Measurements from ENCODE around the gene COX5A.
"Not testable (repeated sequence)": the region's sequence is repeated elsewhere in the genome, so short reads cannot be mapped to it uniquely, and the experiment has no call there.

Gene COX5A

DNA sequence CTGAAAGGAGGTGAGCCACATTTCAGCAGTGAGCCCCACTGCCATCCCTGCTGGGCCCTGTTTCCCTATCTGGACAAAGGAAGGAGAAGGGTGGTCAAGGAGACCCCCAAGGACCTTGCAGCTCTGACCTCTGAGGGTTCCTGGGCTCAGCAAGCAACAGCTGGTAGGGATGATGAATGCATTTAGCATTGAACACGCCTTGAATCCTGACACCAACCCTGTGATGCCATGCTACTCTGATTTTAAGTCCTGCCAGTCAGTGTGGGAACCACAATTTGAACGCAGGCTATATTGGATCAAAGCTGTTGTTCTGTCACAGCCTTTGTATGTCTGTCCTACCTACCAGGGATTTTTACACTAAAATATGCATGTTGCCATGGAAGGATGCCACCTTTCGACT is 41.6 kb downstream of the COX5A start:
- DNase-seq, result no peak

DNA sequence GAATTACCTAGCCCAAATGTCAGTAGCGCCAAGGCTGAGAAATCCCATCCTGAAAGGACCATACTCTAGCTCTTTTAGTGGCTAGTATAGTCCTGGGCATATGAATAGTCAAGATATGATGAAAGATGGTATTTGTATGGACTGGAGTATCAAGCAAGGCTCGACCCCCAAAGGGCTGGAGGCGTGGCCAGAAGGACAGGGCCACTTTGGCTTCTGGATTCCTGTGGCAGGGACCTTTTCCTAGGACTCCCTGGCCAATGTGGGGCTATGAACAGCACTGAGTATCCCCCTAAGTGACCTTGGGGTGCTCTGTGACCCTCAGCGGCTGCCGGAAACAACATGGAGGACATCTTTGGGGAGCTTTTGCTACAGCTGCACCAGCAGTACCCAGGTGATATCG is 42.0 kb downstream of the COX5A start:
- DNase-seq, result no peak

DNA sequence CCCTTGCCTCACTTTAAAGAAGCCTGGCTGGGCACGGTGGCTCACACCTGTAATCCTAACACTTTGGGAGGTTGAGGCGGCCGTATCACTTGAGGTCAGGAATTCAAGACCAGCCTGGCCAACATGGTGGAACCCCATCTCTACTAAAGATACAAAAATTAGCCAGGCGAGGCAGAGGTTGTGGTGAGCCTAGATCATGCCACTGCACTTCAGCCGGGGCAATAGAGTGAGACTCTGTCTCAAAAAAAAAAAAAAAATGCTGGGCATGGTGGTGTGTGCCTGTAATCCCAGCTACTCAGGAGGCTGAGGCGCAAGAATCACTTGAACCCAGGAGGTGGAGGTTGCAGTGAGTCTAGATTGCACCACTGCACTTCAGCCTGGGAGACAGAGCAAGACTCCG is 43.5 kb downstream of the COX5A start:
- DNase-seq, result not testable (repeated sequence)

DNA sequence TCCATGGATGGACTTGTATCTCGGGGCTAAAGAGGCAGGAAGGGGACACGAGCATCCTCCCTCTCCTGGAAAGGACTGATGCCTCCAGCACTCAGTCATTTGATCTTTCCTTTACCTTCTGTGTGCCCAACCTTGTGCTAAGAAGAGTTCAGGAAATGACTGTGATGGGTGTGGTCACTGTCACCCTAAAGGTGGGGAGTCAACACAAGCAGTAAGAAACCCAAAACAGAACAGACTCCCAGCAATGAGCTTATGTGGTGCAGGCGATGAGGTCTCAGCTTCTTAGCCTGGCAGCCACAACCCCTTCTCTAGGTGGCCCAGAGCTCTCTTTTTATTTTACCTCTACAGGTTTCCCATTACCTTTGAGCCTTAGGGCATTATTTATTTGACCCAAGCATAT is 44.2 kb downstream of the COX5A start:
- DNase-seq, result no peak

DNA sequence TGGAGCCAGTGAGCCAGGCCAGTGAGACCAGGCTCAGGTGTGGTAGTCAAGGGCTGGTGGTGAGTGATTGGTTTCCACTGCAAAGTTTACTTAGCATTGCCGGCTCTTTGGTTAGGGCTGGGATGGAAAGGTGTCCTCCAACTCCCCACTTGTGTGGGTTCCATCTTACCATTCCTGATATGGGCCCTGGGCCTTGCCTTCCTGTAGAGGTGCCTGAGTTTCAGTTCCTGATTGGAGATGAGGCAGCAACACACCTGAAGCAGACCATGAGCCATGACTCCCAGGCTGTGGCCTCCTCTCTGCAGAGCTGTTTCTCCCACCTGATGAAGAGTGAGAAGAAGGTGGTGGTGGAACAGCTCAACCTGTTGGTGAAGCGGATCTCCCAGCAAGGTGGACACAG is 44.9 kb downstream of the COX5A start:
- no peak for DNase-seq

DNA sequence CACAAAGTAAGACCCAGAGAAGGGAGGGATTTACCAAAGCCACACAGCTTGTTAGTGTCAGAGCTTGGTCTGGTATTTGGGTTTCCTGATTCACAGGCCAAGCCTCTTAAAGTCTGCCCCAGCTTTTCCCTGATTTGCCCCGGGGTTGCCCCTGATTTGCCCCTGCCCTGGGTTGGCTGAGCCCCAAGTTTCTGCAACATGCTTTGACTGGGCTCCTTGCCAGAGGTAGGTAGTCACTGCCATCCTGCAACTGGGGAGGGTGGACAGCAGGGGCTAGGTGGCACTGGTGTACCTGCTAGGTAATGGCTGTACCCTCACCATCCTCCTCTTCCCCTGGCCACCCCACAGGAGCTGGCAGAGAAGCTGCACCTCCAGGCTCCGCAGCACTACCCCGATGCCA is 45.6 kb downstream of the COX5A start:
- no peak for DNase-seq

DNA sequence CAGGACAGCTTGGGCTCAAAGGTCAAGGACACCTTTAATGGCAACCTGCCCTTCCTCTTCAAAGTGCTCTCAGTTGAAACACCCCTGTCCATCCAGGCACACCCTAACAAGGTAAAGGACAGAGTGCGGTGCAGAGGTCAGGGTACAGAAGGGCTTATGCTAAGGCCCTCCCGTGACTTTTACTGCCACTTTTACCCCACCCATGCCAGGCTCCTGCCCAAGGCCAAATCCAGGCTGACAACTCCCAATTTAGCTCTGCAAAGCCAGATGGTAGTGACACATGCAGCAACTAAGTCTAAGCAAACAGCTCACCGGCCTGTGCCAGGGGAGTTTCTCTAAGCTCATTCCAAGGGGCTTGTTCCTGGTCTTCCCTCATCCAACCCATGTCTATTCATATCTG is 46.4 kb downstream of the COX5A start:
- DNase-seq, result no peak

DNA sequence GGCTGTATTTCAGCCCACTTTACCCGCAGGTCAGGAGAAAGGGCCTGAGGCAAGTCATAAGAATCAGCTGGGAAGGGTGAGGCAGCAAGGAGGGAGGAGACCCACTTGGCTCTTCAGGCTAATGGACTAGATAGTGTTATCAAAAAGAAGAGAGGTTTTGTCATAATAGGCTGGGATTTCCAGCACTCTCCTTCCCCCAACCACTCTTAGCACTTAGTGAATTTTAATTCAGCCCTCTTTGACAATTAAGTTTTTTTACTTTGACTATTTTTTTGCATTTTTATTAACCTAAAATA is 47.3 kb downstream of the COX5A start:
- no peak for DNase-seq

DNA sequence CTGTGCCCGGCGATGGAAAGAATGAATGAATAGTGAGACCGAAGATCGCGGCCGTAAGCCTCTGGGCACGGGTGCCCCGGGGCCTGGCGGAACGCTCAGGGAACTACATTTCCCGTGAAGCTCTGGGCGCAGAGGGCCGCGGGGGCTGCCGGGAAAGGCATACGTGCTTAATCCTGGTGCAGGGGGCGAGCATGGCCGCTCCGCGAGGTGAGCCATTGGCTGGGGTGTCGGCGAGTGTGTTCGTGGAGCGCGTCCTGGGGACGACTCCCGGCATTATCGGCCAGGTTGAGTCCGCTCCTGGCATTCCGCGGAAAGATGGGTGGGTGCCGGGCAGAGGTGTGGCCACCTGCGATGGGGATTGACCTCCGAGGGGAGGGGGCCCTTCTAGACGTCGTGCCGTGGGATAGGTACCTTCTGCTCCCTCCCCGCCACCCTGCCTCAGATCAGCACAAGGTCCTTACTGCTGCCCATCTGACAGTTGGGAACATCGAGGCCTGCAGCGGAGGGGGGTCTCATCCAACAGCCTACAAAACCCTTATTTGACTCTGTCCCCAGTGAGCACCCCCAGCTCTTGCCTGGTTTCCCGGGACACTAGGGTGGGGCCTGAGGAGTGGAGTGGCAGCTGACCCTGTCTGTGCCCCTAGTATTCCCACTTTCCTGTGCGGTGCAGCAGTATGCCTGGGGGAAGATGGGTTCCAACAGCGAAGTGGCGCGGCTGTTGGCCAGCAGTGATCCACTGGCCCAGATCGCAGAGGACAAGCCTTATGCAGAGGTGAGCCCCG is 47.8 kb downstream of the COX5A start, which contains the start of gene MPI:
Gene MPI (plus strand): TSS at position 160 of the 782 bp plus-strand sequence. CDS start 32 bp downstream, at position 192.
- DNase-seq, result peak; percentile 84

DNA sequence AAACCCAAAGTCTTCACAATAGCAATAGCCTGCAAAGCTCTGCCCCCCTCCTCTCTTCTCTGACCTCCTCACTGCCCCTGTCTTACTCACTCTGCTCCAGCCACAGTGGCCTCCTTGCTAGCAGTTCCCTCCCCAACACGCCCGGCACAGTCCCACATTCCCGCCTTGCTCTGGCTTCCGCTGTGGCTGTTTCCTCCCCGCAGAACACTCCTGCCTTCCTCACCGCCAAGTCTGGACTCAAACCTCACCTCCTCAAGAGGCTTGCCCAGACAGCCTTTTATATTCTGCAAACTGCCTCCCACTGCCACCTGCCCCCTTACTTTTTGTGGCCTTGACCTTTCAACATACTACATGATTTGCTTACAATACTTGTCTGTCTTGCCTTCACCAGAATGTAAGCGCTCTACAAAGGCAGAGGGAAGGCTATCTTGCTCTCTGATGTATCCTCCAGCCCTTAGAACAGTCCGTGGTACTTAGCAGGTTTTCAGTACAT is 48.4 kb downstream of the COX5A start:
- peak; percentile 64 for DNase-seq

DNA sequence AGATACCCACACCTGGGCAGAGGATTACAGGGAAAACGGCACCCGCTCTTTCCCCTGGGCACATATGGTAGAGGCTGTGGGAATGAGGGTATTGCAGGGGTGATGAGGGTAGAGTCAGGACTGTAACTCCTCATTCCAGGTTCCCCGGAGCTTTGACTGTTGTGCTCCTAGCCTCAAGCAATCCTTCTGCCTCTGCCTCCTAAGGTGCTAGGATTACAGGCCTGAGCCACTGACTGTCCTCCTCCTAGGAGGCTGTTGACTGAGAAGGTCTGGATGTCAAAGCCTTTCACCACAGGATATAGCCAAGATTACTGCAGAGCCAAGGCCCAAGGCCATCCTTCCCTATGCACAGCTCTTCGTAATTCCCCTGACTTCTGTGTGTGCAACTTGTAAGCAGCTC is 49.2 kb downstream of the COX5A start:
- DNase-seq, result no peak

DNA sequence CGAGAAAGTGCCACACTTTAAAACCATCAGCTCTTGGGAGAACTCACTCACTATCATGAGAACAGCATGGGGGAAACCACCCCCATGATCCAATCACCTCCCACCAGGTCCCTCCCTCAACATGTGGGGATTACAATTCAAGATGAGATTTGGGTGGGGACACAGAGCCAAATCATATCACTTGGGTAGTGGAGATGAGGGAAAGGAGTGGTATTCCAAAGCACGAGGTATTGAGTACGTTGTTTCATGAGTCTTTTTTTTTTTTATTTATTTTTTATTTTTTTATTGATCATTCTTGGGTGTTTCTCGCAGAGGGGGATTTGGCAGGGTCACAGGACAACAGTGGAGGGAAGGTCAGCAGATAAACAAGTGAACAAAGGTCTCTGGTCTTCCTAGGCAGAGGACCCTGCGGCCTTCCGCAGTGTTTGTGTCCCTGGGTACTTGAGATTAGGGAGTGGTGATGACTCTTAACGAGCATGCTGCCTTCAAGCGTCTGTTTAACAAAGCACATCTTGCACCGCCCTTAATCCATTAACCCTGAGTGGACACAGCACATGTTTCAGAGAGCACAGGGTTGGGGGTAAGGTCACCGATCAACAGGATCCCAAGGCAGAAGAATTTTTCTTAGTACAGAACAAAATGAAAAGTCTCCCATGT is 50.2 kb downstream of the COX5A start:
- DNase-seq, result not testable (repeated sequence)

DNA sequence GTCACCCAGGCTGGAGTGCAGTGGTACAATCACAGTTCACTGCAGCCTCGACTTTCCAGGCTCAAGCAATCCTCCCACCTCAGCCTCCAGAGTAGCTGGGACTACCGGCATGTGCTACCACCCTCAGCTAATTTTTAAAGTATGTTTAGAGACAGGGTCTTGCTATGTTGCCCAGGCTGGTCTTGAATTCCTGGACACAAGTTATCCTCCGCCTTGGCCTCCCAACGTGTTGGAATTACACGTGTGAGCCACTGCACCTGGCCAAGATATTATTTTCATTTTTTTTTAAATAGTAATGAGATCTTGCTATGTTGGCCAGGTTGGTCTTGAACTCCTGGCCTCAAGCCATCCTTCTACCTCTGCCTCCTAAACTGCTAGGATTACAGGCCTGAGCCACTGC is 52.4 kb downstream of the COX5A start:
- no peak for DNase-seq

DNA sequence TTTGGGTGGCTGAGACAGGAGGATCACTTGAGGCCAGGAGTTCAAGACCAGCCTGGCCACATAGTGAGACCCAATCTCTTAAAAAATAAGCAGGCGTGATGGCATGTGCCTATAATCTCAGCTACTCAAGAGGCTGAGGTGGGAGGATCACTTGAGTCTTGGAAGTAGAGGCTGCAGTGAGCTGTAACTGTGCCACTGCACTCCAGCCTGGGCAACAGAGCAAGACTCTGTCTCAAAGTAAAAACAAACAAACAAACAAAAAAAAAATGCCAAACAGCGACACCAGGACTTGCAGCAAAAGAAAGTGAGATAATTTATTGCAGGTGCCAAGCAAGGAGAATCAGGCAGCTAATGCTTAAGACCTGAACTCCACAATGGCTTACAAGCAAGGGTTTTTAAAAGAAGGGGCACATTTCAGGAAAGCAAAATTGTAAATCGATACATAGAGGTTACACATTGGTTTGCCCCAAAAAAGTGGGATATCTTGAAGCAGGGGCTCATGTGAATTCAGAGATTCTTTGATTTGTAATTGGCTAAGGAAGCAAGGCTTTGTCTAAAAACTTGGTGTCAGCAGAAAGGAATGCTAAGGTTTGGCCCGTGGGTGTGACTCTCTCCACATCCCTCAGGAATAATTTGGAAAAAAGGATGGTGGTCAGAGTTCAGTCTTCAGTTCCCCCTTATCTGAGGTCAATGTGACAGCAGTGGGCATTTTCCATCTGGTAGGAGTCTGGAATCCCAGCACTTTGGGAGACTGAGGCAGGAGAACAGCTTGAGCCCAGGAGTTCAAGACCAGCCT is 53.2 kb downstream of the COX5A start:
- peak; percentile 34 for DNase-seq

DNA sequence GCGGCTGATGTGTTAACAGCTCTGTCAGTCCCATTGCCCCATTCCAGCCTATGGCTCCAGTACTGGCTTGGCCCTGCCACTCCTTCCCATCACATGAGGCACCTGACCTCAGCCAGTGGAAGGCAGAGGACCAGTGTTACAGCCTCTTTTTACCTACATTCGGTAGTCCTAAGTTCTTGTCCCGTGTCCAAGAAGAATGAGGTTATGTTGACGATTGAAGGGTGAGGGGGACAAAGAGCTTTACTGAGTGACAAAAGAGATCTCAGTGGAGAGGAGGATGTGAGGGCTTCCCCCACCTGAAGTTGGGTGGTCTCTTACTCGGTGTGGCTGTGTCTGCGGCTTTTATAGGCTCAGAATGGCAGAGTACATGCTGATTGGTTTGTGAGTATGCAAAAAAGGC is 55.3 kb downstream of the COX5A start:
- DNase-seq, result no peak

DNA sequence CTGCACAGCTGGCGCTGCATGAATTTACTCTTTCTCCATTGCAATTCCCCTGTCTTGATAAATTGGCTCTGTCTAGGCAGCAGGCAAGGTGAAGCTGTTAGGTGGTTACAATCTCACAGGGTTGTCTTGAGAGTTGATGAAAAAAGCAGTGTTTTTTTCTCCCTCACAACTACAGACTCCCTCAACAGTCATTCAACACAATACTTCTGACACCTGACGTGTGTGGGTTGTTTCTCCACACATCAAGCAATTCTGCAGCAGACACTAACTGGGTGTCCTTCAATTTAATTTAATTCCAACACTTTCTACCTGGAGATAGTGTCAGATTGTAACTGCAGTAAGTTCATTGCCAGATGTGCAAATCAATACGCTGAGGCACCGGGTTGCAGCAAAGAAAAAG is 59.6 kb downstream of the COX5A start:
- no peak for DNase-seq

DNA sequence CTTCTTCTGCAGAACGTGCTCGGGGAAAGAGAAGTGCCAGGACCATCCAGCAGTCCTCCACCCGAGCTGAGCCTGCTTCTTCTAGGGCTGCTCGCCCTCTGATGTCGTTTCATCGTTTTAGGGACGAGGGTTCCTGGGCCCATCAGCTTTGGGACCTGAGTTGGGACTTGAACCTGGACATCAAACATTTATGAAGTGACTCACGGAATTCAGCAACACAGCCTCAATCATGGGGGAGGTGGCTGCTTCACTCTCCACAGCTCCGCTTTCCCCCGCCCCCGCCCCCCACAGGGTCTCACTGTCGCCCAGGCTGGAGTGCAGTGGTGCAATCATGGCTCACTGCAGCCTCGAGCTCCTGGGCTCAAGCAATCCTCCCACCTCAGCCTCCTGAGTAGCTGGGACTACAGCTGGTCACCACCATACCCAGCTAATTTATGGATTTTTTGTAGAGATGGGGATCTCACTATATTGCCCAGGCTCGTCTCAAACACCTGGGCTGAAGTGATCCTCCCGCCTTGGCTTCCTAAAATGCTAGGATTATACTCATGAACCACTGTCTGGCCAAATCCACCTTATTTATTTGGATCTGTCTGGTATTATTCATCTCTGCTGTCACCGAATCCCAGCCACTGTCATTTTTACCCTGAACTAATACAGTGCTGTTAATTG is 64.0 kb downstream of the COX5A start:
- DNase-seq, result peak; percentile 21

DNA sequence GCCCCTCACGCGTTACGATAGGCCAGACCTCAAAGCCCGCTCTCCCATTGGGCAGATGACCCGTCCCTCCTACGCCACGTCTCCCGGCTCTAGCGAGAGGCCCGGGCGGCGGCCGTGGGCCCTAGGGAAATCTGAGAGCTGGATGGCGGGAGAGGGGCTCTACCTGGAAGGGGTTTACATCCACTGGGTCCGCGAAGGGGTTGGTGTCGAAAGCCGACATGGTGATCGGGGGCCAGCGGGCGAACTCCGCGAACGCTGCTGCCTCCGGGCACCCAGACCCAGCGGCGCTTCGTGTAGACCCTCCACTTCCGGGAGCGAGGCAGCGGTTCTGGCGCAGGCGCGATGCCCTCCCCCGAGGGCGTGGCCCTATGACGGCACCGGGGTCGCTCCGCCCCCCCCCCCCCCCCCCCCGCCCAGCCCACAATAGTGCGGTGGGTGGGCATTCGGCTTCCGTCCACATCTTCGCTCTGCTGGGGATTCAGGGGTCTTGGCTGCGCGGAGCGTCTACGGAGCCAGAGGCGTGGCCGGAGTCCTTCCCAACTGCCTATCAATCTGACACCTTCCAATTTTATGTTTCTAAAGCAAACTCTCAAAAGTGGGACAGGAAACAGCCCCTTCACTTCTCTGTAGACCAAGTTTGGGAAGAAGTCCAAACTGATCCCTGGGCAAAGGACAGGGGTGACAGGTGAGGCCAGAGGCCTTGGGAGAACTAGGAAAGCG is 64.7 kb downstream of the COX5A start, which contains the start of gene SCAMP2:
Gene SCAMP2 (minus strand): TSS at position 330 of the 720 bp plus-strand sequence. CDS start 110 bp downstream, at position 220.
- peak; percentile 97 for DNase-seq

DNA sequence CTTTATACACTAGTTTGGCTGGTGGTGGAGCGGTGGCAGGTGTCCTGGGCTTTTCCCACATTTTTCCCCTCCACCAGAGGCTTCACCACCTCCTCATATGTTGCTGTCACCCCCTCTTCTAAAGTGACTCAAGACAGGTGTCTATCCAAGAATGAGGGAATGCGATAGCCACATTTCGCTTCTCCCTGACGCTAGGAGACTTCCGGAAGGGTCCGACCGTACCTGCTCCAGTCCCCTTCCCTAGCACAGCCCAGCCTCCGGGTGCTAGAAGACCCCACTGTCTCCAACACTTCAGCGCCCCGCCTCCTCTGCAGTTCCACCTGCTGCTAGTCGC is 65.2 kb downstream of the COX5A start:
- DNase-seq, result no peak

DNA sequence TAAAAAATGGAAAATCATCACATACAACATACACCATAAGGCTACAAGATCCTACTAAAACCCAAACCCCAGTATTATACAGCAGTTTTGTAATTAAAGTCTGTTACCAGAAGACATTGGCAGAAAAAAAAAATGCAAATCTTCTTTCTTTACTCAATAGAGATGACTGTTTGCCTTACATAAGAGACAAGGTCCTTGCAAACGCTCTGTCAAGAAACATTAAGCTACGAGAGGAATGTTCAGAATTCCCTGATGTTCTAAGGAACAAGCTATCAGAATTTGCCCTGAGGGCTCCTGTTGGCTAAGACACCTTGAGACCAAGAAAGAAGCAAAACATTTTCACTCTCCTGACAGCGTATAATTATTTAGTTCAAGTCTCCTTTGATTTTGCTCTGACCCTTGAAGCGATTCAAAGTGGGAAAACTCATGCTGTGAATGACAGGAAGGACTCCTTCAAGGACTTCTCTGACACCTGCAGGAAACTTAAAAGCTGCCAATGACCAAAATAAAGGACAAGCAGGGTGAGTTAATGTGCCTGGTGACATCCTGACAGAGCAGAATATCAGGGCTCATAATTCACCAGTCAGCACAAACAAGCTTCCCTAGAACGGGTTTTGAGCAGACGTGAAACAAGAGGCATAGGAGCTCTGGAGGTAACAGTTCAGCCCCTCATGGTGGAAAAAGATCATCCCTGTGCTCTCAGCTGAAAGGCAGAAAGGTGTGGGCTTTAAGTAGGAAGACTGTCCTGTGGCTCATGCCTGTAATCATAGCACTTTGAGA is 67.2 kb downstream of the COX5A start:
- DNase-seq, result no peak

Data from fibroblast of skin of back (primary cell).